HG02840 (cell line): ENCODE data around the gene DDC.
A peak's percentile ranks its signal among the peaks of the same experiment; 100 is the strongest.

Experiments used
- ATAC-seq: cut with Tn5 transposase; IDR thresholded peaks from one replicate; pipeline ENCODE4 v1.9.1; 2021; ENCODE audit warnings: mild to moderate bottlenecking, moderate library complexity, moderate number of reproducible peaks; ENCODE audit not compliant: unreplicated experiment, low FRiP score

Gene DDC

DNA sequence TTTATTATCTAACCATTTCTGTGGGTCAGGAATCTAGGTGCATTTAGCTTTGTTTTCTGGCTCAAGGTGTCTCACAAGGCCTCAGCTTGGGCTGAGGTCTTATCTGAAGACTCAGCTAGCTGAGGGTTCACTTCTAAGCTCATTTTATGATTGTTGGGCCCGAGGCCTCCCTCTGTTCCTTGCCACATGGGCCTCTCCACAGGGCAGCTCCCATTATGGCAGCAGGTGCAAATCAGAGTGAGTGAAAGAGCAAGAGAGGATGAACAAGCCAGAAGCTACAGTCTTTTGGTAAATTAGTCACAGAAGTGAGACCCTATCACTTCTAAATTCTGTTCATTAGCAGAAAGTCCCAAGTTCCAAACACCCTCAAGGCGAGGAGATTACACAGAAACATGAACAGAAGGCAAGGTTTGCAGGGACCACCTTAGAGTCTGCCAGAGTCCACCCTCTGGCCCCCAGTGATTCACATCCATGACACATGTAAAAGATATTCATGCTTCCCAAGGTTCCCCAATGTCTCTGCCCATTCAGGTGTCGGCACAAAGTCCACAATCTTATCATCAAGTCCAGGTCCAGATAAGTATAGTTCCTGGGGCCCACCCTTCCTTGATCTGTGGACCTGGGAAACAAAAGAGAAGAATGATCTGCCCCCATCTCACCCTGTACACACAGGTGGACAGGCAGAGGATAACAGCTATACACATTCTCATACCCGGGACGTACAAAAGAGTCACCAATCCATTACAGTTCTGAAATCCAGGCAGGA is 138.7 kb downstream of the DDC start:
- ATAC-seq: no peak

GRCh38 chr7:50425318-50425717 is 139.9 kb downstream of the DDC start:
- no peak for ATAC-seq

DNA sequence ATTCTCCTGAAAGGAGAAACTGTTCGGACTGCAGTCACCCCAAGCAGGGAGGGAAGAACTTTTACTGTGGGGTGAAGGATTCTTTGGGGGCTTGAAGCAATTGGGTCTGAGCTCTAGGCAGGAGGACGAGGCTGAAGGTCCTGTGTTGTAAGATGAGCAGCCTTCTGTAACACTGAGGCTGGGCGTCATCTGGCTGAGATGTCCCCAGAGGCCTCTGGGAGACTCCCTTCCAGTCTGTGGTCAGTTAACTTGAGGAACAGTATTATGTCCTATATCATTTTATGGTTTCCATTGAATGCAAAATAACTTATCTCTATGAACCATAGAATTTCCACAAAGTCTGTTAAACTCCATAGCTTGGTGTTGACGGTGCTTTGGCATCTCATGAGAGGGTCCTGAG is 141.3 kb downstream of the DDC start:
- no peak for ATAC-seq

DNA sequence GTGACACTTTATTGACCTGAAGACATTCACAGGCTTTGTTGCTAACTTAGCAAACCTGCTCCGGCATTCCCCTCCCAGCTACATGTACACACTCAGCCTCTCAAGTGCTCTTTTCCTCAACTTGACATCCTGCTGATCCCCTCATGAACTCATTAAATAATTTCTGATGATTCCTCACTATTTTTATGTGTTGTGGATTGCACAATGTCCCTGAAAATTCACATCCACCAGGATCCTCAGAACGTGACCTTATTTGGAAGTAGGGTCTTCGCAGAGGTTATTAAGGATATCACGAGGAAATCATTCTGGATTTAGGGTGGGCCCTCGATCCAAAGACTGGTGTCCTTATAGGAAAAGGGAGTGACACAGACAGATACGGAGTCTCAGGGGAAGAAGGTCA is 142.3 kb downstream of the DDC start:
- ATAC-seq: no peak

DNA sequence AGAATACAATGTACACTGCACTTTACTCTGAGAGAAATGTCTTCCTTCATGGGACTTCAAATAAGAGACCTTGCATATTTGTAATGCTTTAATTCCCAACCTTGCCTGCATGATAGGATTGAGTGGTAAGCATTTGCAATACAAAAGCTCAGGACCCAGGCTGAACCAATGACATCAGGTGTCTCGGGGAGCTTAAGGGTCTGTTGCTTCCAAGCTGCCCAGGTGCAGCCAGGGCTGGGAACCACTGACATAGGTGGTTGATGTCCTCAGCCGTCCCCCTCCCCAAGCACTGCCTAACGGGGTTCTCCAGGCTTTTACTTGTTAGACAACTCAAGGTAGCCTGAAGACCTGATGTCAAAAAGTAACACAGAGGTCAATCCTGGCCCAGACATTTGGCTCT is 144.2 kb downstream of the DDC start:
- no peak for ATAC-seq

- ATAC-seq: no peak
Observed at GRCh38 chr7:50418526-50419290, 146.5 kb downstream of the DDC start.

DNA sequence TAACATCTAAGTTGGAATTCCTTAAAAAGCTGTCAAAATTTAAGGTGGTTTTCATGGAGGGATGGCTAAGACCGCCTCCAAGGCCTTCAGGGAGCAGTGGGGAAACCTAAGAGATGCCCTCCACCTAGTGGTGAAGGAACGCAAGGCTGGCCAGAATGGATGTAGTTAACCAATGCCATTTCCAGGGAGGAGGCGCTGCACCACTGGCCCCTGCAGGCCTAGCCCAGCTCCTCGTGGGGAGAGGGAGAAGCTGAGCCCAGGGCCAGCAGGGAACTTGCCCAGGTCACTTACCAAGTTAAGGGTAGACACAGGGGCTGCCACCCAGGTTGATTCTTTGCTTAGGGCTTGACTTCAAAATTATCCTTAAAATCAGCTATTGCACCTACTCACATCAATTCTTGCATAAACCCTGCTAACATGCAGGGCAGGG is 147.1 kb downstream of the DDC start:
- peak; percentile 72 for ATAC-seq

DNA sequence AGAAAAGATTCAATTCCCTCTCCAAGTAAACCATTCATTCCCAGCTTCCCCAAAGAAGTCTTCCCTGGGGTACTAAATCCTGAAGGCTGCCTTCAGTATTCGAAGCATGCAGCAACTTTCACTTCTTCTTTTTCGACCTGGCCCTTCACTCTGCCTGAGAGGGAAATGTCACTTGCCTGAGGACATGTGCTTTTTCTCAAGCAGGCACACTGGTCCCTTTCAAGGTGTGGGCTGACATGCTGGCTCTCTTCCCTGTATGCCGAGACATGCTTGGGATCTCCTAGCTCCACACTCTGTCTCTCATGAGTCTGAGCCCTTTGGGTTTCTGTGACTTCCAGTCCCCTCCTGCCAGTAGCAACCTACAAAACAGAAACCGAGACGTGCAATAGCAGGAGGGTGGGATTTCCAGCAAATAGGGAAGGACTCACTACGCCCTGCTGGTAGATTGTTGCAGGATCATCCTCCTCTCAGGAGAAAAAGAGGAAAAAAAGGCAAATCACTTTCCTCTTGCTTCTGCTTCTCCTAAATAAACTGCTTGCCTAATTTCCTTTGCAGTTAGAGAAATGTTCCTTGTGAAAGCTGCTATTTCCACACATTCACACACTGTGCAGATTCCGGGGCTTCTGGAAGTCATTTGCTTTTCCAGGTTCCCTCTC is 148.6 kb downstream of the DDC start:
- ATAC-seq: peak; percentile 49

DNA sequence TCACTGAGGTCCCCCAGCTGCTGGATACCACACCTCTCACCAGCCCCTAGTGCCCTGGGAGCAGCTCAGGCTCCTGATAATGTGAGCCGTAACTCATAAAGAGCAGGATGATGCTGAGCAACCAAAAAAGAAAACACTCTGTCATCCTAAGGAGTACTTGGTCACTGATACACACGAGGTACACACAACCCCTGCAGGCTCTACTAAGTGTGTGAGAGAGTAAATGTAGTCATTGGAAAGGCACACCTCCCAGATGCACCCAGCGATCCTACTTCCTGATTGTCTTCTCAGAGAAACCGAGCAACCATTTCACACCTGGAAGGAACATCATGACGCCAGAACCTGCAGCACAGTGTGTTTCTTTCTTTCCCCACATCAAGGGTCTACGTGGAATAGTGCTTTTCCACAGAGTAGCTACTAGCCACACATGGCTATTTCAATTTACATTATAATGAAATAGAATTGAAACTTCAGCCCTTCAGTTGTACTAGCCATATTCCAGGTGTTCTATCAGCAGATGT is 149.3 kb downstream of the DDC start:
- no peak for ATAC-seq

DNA sequence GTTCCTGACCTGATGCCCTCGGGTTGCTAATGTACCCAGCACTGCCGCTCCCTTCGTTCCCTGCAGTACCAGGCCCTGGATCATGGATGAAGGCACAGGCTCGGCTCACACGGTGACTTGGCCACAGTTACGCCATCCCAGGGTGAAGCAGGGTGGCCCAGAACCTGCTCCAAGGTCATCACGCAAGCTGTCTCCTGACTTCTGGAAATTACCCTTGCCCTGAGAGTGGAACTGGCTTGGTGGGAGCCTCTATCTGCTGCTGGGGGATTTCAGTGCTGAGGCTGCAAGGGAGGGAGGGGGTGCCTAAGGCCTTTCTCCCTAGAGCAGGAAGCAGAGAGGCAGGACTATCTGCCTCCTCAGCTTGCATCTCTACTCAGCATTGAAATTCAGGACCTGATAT is 151.6 kb downstream of the DDC start:
- no peak for ATAC-seq

DNA sequence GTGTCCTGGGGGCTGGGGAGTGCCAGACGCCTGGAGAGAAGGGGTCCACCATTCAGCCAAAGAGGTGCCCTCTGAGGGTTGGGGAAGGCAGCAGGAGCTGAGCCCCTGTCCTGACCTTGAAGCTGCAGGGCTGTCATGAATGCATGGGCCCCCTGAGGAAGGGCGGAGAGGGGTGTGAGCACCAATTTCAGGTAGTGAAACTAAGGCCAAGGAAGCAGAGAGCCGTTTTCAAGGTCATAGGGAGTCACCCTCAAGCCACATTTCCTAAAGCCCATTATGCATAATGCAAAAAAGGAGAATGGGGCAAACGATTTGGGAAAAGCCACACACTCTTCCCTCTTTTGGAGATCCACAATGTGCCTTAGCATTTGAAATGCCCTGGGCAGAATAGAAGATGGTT is 152.2 kb downstream of the DDC start:
- ATAC-seq: no peak

DNA sequence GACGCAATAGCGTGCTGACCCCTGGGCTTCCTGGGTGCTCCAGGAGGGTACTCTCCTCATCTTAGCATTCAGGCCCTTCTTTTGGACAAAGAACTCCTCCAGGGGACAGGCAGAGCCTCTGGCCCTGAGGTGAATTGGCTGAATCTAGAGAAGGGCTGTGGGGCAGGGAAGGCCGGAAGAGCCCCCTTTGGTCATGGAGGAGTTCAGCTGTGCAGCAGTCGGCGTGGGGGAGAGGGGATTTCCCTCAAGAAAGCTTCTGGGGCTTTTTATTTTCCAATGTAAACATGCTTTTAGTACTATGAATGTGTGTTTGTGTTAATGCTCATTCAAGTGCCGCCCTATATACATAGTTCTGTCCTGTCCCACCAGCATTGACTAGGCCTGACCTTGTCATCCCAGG is 153.9 kb downstream of the DDC start:
- no peak for ATAC-seq

- peak; percentile 35 for ATAC-seq
Observed at GRCh38 chr7:50409856-50410745, 155.1 kb downstream of the DDC start.
